ENCODE data around the gene GRIK4.
A peak's percentile ranks its signal among the peaks of the same experiment; 100 is the strongest.

Gene GRIK4

DNA sequence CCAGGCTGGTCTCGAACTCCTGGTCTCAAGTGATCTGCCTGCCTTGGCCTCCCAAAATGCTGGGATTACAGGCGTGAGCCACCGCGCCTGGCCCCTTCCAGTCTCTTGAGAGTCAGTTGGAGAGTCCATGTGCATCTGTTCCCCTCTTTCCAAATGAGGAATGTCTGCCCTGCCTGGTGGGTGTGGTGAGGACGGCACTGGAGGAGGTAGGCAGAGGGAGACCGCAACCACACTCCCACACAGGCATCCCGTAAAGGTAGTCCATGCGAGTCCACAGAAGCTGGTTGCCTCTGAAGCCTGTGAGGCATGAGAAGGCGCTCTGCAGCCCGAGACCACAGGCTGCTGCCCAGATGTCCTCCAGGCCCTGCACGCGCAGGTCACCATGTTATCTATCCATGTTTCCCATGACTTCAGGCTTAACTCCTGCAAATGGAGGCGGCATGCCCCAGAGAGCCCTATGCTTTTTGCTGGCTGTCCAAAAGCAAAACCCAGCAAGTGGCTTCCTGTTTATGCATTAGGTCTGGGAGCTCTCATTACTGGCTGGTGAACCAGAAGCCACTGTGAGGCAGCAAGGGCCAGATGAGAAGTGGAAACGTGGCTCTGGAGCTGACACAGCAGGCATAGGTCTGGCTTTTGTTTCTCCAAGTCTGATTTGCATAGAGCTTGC lies 43.4 kb downstream of the GRIK4 start:
- no peak for DNase-seq

DNA sequence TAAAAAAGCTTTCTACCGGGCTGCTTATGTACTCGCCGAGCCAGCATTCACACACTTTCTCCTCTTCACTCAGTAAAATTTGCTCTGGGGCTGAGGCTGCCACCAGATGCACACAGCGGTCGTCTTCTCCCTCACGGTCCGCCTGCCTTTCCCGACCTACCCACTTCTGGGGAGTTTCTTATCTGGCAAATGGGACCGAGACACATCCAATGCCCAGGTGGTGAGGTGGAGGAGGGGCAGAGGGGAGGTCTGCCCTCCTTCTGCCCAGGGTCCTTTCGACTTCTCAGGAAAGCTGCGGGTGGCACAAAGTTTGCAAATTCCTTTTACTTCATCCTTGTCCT lies 43.9 kb downstream of the GRIK4 start:
- DNase-seq = no peak

DNA sequence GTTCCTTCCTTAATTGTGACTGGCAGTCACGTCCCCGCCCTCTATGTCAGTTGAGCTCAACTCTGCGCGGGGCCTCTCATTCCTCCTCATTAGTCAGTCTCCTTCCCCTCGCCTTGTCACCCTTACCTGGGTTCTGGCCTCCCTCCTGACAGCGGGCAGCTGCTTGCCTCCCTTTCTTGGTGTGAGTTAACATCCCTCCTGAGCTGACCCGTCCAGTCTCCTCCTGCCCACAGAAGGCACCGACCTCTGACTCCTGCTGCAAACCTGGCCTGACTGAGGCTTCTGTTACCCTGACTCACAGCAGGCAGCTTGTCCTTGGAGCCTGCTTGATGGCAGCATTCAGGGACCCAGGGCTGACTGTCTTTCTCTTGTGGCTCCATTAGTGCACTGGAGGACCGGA lies 45.2 kb downstream of the GRIK4 start:
- DNase-seq = no peak

DNA sequence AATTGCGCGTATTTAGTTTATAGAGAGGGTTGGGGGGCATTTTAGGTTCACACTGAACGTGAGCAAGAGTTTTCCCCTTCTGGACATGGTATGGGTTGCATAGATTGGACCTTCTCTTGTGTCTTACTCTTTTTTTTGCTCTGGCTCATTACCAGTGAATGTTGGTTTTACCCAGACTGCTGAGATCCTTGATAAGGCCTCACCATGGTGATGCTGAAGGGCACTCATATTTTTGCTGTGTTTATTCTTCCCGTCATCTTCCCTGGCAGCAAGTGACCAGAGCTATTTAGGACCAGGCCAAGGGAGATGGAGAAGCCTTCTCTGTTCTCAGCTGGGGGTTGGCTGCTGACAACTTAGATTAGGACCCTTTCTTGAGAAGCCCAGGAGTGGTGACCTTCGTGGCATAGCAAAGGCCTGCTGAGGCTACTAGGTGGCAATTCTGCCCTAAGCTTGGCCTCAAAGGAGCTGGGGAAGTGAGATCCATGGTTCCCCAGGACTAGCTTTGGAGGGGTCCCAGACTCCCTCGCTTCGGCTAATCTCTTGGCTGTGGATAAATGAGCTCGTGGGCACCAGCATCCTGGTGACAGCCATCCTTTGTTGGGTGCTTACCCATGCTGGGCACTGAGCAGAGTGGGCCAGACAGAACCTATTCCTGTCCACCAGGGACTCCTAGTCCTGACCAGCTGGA lies 47.3 kb downstream of the GRIK4 start:
- no peak for DNase-seq

- DNase-seq = no peak
Measured at GRCh38 chr11:120561286-120561685, 49.7 kb downstream of the GRIK4 start.

DNA sequence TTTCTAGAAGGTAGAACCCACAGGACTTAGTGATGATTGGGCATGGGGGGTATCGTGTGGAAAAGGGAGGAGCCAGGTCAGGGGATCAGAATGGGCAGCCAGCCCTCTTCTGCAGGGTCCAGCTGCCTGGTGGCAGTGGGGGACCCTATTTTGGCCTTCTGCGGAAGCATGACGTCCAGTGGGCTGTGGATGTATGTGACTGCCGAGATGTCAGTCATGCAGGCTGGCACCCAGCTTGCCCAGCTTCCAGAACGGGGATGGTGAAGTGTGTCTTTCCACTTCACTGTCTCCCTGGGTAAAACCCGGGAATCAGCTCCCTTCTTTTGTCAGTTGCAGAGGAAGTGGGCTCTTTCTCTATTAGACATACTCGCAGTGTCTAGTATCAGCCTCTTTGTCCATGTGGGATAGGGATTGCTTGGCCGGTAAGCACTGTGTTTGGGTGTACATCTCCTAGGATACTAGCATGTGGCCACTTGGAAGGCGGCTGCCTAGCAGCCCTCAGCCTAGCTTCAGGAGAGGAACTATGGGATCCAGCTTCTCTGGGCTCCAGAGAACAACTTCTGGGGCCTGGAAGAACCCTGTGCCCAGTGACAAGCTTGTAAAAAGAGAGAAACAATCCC lies 51.4 kb downstream of the GRIK4 start:
- DNase-seq = no peak

- no peak for DNase-seq
Measured at GRCh38 chr11:120563703-120564572, 52.4 kb downstream of the GRIK4 start.

GRCh38 chr11:120564573-120565311 lies 53.2 kb downstream of the GRIK4 start:
- DNase-seq = peak; percentile 24

- no peak for DNase-seq
Measured at GRCh38 chr11:120565466-120566155, 54.1 kb downstream of the GRIK4 start.

- DNase-seq = no peak
Measured at GRCh38 chr11:120566176-120566575, 54.6 kb downstream of the GRIK4 start.

GRCh38 chr11:120568572-120569307 lies 57.2 kb downstream of the GRIK4 start:
- DNase-seq = no peak

DNA sequence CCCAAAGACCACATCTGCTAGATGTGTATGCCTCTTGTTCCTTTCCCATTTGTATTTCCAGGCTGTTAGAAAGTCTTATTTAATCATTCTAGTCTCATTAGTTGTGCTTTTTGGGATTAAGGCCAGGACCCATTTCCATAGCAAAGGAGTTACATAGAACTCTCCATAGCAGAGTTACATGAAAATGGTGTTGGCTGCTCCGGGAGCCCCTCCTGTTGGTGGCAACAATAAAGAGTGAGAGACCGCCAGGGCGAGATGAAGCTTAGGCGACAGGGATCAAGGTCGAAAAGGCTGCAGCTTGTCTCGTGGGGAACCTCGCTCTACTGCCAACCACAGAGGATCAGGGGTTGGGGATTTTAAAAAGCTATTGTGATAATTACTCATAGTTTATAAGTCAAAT lies 58.3 kb downstream of the GRIK4 start:
- DNase-seq = no peak

DNA sequence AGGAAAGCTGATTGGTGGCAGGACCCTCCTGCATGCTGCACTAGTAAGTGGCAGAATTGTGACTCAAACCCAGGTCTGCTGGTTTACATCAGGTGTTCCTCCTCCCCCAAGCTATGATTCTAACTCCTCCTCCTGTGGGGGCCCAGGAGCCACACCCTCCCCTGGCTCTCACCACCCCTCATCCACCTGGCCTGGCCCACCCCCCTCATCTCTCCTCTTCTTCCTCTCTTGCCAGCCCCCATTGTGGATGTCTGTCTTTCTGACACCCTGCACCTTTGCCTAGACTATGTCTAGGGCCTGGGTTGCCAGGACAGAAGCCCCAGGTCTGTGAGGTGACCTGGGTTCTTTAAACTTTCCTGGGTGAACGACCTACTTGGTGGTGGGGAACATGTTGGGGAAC lies 59.9 kb downstream of the GRIK4 start:
- DNase-seq = no peak

GRCh38 chr11:120573756-120574354 lies 62.3 kb downstream of the GRIK4 start:
- DNase-seq = no peak

DNA sequence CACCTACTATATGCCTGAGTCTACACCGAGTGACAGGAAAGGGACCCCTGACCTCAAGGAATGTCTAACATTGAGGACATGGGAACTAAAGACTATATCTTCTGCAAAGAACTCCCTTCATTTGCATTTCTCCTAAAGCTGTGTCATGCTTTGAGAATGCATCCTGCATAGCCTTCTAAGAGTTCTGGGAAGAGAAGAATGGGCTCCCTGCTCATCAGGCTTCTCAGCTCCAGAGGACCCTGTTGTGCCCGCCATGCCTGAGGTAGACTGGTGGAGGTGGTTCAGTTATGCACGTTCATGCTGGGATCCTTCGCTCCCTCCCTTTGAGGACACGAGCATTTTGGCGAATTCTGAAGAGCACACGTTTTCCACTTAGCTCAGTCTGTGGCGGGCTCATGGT lies 63.3 kb downstream of the GRIK4 start:
- DNase-seq = no peak

GRCh38 chr11:120575461-120575860 lies 63.9 kb downstream of the GRIK4 start:
- no peak for DNase-seq

DNA sequence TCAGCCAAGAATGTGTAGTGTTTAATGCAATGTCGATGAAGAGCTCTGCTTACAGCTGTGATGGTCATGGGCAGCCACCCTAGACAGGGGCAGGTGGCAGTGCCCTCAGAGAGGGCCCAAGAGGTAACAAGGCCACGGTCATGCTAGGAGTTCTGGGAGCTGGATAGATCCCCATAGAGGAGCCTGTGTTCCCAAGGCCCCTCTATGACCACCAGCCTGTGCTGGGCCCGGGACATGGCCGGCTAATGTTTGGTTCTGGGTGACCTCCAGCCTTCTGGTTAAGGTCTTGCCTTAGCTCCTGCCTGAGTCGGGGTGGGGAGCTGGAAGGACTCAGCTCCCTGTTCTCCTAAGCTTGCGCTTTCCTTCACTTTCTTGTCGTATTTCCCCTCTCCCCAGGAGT lies 65.1 kb downstream of the GRIK4 start:
- no peak for DNase-seq

DNA sequence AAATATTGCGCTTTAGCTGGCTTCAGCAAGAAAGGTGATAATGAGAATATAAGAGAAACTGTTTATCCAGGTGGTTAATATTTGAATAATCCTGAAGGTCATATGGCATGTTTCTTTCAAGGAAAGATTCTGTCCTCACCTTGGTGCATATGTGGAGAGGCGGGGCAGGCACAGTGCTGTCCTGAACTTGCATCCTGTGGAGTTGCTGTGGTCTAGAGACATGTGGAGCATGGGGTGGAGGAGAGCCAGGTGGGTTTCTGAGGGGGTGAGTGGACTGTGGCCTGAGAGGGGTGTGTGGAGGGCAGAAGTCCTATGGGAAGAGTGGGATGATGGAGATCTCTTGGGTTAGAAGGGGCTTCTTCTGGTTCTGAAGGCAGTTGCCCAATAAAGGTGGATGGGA lies 65.5 kb downstream of the GRIK4 start:
- DNase-seq = no peak

- no peak for DNase-seq
Measured at GRCh38 chr11:120577624-120578363, 66.2 kb downstream of the GRIK4 start.

- no peak for DNase-seq
Measured at GRCh38 chr11:120578596-120579154, 67.1 kb downstream of the GRIK4 start.

Measured in activated naive CD4-positive, alpha-beta T cell treated with Interleukin-2 at 50 U/mL for 16 hours (primary cell).